GM23248 (cell line): ENCODE results near the gene NFIA. TPM values are rescaled to one million over a fixed set of nuclear protein-coding genes. Genes with fewer than 3 reads are reported as not detected.

Experiments used
- DNase-seq: peaks from one replicate; pipeline ENCODE4 v3.0.0-alpha.2; 2015
- H2AFZ ChIP-seq: fragments of 200-600 bp; sonication (generic); 2 replicates; pipeline ENCODE4 v1.6.1; 2016; ENCODE audit warnings: antibody characterized with exemption
- H3F3A ChIP-seq: fragments of 200-600 bp; sonication (generic); 2 replicates; pipeline ENCODE4 v1.6.1; 2016; ENCODE audit warnings: mild to moderate bottlenecking, antibody characterized with exemption, mixed run types; ENCODE audit not compliant: insufficient read depth
- H3K27ac ChIP-seq: fragments of 200-600 bp; sonication (generic); 2 replicates; pipeline ENCODE4 v1.5.1; 2016; ENCODE audit warnings: mild to moderate bottlenecking
- H3K27me3 ChIP-seq: fragments of 200-600 bp; sonication (generic); replicated peaks from 2 replicates; pipeline ENCODE4 v1.6.1; 2016; ENCODE audit warnings: mild to moderate bottlenecking; ENCODE audit not compliant: insufficient read depth
- H3K36me3 ChIP-seq: fragments of 200-600 bp; sonication (generic); 2 replicates; pipeline ENCODE4 v1.6.1; 2016; ENCODE audit warnings: low read depth, mild to moderate bottlenecking
- H3K4me1 ChIP-seq: fragments of 200-600 bp; sonication (generic); 2 replicates; pipeline ENCODE4 v1.6.1; 2016; ENCODE audit warnings: mild to moderate bottlenecking; ENCODE audit not compliant: insufficient read depth
- H3K4me2 ChIP-seq: fragments of 200-600 bp; sonication (generic); one replicate; pipeline ENCODE4 v1.6.1; 2016; ENCODE audit warnings: mild to moderate bottlenecking; ENCODE audit not compliant: unreplicated experiment
- H3K4me3 ChIP-seq: fragments of 200-600 bp; sonication (generic); 2 replicates; pipeline ENCODE4 v1.5.1; 2016; ENCODE audit warnings: mild to moderate bottlenecking
- H3K79me2 ChIP-seq: fragments of 200-600 bp; sonication (generic); 2 replicates; pipeline ENCODE4 v1.6.1; 2016; ENCODE audit warnings: mild to moderate bottlenecking; ENCODE audit not compliant: insufficient read depth
- H3K9ac ChIP-seq: fragments of 200-600 bp; sonication (generic); 2 replicates; pipeline ENCODE4 v1.6.1; 2016; ENCODE audit warnings: mild to moderate bottlenecking
- H3K9me2 ChIP-seq: fragments of 200-600 bp; sonication (generic); 2 replicates; pipeline ENCODE4 v1.6.1; 2016; ENCODE audit warnings: mixed run types, mild to moderate bottlenecking, moderate library complexity; ENCODE audit not compliant: insufficient read depth
- H3K9me3 ChIP-seq: fragments of 200-600 bp; sonication (generic); one replicate; pipeline ENCODE4 v1.6.1; 2017; ENCODE audit warnings: low read depth
- H4K20me1 ChIP-seq: fragments of 200-600 bp; sonication (generic); 2 replicates; pipeline ENCODE4 v1.6.0; 2016; ENCODE audit not compliant: insufficient read depth
- EZH2 ChIP-seq: fragments of 200-600 bp; sonication (generic); IDR thresholded peaks from 2 replicates; pipeline ENCODE4 v1.6.1; 2018; ENCODE audit warnings: antibody characterized with exemption, mild to moderate bottlenecking; ENCODE audit not compliant: insufficient read depth, poor library complexity, severe bottlenecking
- EZH2phosphoT487 ChIP-seq: fragments of 200-600 bp; sonication (generic); IDR thresholded peaks from 2 replicates; pipeline ENCODE4 v1.6.1; 2018; ENCODE audit warnings: antibody characterized with exemption, moderate library complexity, mild to moderate bottlenecking, low read depth; ENCODE audit not compliant: insufficient read depth
- WGBS, 2 experiments: methylation state at CpG; one replicate each; pipeline ENCODE4 v1.1.6; 2015 to 2017; ENCODE audit warnings: low lambda C conversion rate in 2 of 2, low coverage in 1 of 2; ENCODE audit errors: missing lambda C conversion rate in 2 of 2; 5-methylcytosine and 5-hydroxymethylcytosine counted together
- in situ Hi-C: fragments of 300-500 bp; cut with MboI; formaldehyde crosslinking; loops from 2 replicates; pipeline ENCODE4 v1.15.0; 2020
- polyA plus RNA-seq: library from polyadenylated mRNA; unstranded; fragments of >200 nt; fragmentation: Nextera tagmentation; extraction: Ambion mirVana; gene quantifications from 2 replicates; pipeline ENCODE4 v1.2.1, GENCODE V29; 2016
- total RNA-seq: library from RNA; depleted of rRNA; stranded (reverse); fragments of >200 nt; shearing (Covaris generic); gene quantifications from 2 replicates; pipeline ENCODE4 v1.2.3, GENCODE V29; 2014; rRNA removed

NFIA gene
- total RNA-seq (3.4 and 4.0 TPM in 2 replicates), polyA plus RNA-seq (7.7 and 8.8 TPM in 2 replicates)

GRCh38 chr1:61082311-61083012 lies at the start of gene NFIA:
TSS of gene NFIA (plus strand) at chr1:61082561.
- Histone ChIP-seq H3K36me3 (no peaks in the 10 kb centered on the region), H3K9me2 (no peaks in the 10 kb centered on the region), H3K4me1 (peaks cover 39% of the 10 kb centered on the region), H3K27me3 (no peaks in the 10 kb centered on the region), H3K9ac (peak within 1 kb of the TSS; percentile 81), H3K27ac (0 out of 2 replicates have a peak within 1 kb of the TSS, but pooled peaks have one; percentile 13), H3K4me2 (peak within 1 kb of the TSS; percentile 85), H3K4me3 (peak within 1 kb of the TSS; percentile 83), H2AFZ (peak within 1 kb of the TSS; percentile 87), H3K79me2 (peaks cover 30% of the 10 kb centered on the region), H3K9me3 (no peaks in the 10 kb centered on the region), H4K20me1 (no peaks in the 10 kb centered on the region), H3F3A (peaks cover 35% of the 10 kb centered on the region)
- in situ Hi-C loops: no loop called here
- WGBS, 2 experiments: 1% methylated on average over 43 to 48 of the region's 73 CpGs
- DNase-seq: peak; percentile 75
- TF ChIP-seq EZH2phosphoT487: no peak
- TF ChIP-seq EZH2: no peak

- H3K27ac ChIP-seq: no peak overlapping the region
- TF ChIP-seq EZH2 (no peak), EZH2phosphoT487 (no peak)
- in situ Hi-C loops: loop anchor here (10.0 to 25.0 kb wide), 4 partner anchors 181 to 874 kb away; no protein-coding TSS in a partner anchor
Measured at GRCh38 chr1:61035880-61036279, 46.5 kb upstream of the NFIA start.

GRCh38 chr1:61042466-61043009 lies 39.8 kb upstream of the NFIA start:
- no peak for DNase-seq
- H3K27me3 ChIP-seq: no peaks in the 10 kb centered on the region
- H2AFZ ChIP-seq: peak overlapping the region; percentile 73
- H4K20me1 ChIP-seq: no peaks in the 10 kb centered on the region
- H3K4me2 ChIP-seq: peak overlapping the region; percentile 63
- H3K4me3 ChIP-seq: peak overlapping the region; percentile 64
- WGBS, 2 experiments: 24 to 28% methylated on average over 17 of the region's 17 CpGs
- H3K9ac ChIP-seq: no peak overlapping the region
- H3K36me3 ChIP-seq: no peaks in the 10 kb centered on the region
- no peaks in the 10 kb centered on the region for H3K9me2 ChIP-seq
- no peaks in the 10 kb centered on the region for H3F3A ChIP-seq
- H3K79me2 ChIP-seq: no peaks in the 10 kb centered on the region
- in situ Hi-C loops: loop anchor here (25.0 kb wide), 3 partner anchors 755 to 880 kb away; no protein-coding TSS in a partner anchor
- no peaks in the 10 kb centered on the region for H3K9me3 ChIP-seq
- H3K4me1 ChIP-seq: no peaks in the 10 kb centered on the region
- TF ChIP-seq EZH2phosphoT487 (no peak), EZH2 (no peak)
- no peak overlapping the region for H3K27ac ChIP-seq

More at GRCh38 chr1:61035880-61036279, 46.5 kb upstream of the NFIA start:
- Histone ChIP-seq H3K9me2 (no peaks in the 10 kb centered on the region), H3K4me3 (no peak overlapping the region), H3K9me3 (no peaks in the 10 kb centered on the region), H3K4me1 (no peaks in the 10 kb centered on the region), H3K79me2 (no peaks in the 10 kb centered on the region), H3F3A (no peaks in the 10 kb centered on the region), H3K36me3 (no peaks in the 10 kb centered on the region), H4K20me1 (no peaks in the 10 kb centered on the region), H3K9ac (no peak overlapping the region), H3K27me3 (no peaks in the 10 kb centered on the region), H2AFZ (no peak overlapping the region), H3K4me2 (no peak overlapping the region)
- no peak for DNase-seq

- Histone ChIP-seq H4K20me1 (no peaks in the 10 kb centered on the region), H3K4me1 (no peaks in the 10 kb centered on the region), H2AFZ (peak overlapping the region; percentile 73), H3K36me3 (no peaks in the 10 kb centered on the region), H3K9ac (peak overlapping the region; percentile 57; the same call in 1 of the 2 replicates), H3K9me3 (no peaks in the 10 kb centered on the region), H3K9me2 (no peaks in the 10 kb centered on the region), H3K4me2 (peak overlapping the region; percentile 63), H3K79me2 (no peaks in the 10 kb centered on the region), H3K4me3 (peak overlapping the region; percentile 64), H3F3A (no peaks in the 10 kb centered on the region), H3K27me3 (no peaks in the 10 kb centered on the region), H3K27ac (no peak overlapping the region)
- WGBS, 2 experiments: 20 to 27% methylated on average over 84 to 85 of the region's 85 CpGs
- in situ Hi-C loops: loop anchor here (25.0 kb wide), 3 partner anchors 756 to 881 kb away; no protein-coding TSS in a partner anchor
- peak; percentile 85 for DNase-seq
- no peak for TF ChIP-seq EZH2phosphoT487
- TF ChIP-seq EZH2: no peak
Measured at GRCh38 chr1:61043010-61043820, 39.1 kb upstream of the NFIA start.
